HFF-Myc (cell line): ENCODE results near the gene GLCE.

Experiments used
- DNase-seq: peaks from one replicate; pipeline ENCODE4 v3.0.0-alpha.2; 2011; ENCODE audit warnings: low read depth; ENCODE audit errors: extremely low read depth
- H3K4me3 ChIP-seq: replicated peaks from 2 replicates; pipeline ENCODE4 v1.5.1; 2011; ENCODE audit warnings: low read depth, mild to moderate bottlenecking, control low read depth, low read length
- CTCF ChIP-seq: IDR thresholded peaks from 2 replicates; pipeline ENCODE4 v1.5.1; 2012; ENCODE audit warnings: mild to moderate bottlenecking, low read depth, low read length, control low read depth; ENCODE audit errors: missing control alignments

Gene GLCE

GRCh38 chr15:69314736-69315135 lies 154.3 kb downstream of the GLCE start:
- no peak for DNase-seq
- TF ChIP-seq CTCF: no peak
- no peak overlapping the region for H3K4me3 ChIP-seq

GRCh38 chr15:69315402-69316110 lies 155.1 kb downstream of the GLCE start:
- no peak for DNase-seq

GRCh38 chr15:69316291-69316690 lies 155.9 kb downstream of the GLCE start:
- no peak overlapping the region for H3K4me3 ChIP-seq
- no peak for DNase-seq
- no peak for TF ChIP-seq CTCF

More at GRCh38 chr15:69315402-69316110, 155.1 kb downstream of the GLCE start:
- no peak overlapping the region for H3K4me3 ChIP-seq
- TF ChIP-seq CTCF: no peak

- no peak for DNase-seq
- no peak overlapping the region for H3K4me3 ChIP-seq
- TF ChIP-seq CTCF: no peak
Measured at GRCh38 chr15:69317392-69317841, 157.0 kb downstream of the GLCE start.

- DNase-seq: no peak
- H3K4me3 ChIP-seq: no peak overlapping the region
- TF ChIP-seq CTCF: no peak
Measured at GRCh38 chr15:69318033-69318432, 157.6 kb downstream of the GLCE start.

GRCh38 chr15:69319384-69320375 lies 159.2 kb downstream of the GLCE start:
- TF ChIP-seq CTCF: no peak
- H3K4me3 ChIP-seq: no peak overlapping the region
- no peak for DNase-seq
